Left colon (tissue), 2 donors: ENCODE measurements around the gene C4A. TPM values are rescaled to one million over a fixed set of nuclear protein-coding genes. Genes with fewer than 3 reads are reported as not detected.
A peak's percentile ranks its signal among the peaks of the same experiment; 100 is the strongest.
"Not testable (repeated sequence)": the region's sequence is repeated elsewhere in the genome, so short reads cannot be mapped to it uniquely, and the experiment has no call there.

Source experiments
- ATAC-seq: fragments of 200-7000 bp; cut with Tn5 transposase; one replicate; pipeline ENCODE4 v1.9.1; 2020; ENCODE audit warnings: mild to moderate bottlenecking, moderate library complexity
- DNase-seq, 2 donors: peaks; one replicate each; pipeline ENCODE4 v3.0.0-alpha.2; 2020
- intact Hi-C, 2 donors: fragments of 100-400 bp; cut with DNase I in 1 of 2; cut with micrococcal nuclease in 1 of 2; formaldehyde crosslinking; loops; one replicate each; pipeline versions ENCODE4 v1.11.2 to v1.14.0; 2022; cut with DNase I, micrococcal nuclease
- microRNA-seq, 2 donors: library from miRNA; unstranded; fragments of <30 nt; microRNA quantifications; one replicate each; pipeline versions ENCODE4 v1.1.0 to v1.2.0, GENCODE V29; 2020
- total RNA-seq, 2 donors: library from RNA; stranded (reverse); fragmentation: NEBNext Ultra II Directional; extraction: Animal tissue kit (Norgen Biotek cat#: 25700); gene quantifications; one replicate each; pipeline ENCODE4 v1.2.1, GENCODE V29; 2021
- donor health status: DM: no; HTN: no; CAD: no.
- donor health status: DM: yes; HTN: yes; CAD: no.

Gene C4A
- total RNA-seq, 2 donors from 2014 or later: 4.1 to 40.0 TPM

GRCh38 chr6:32042276-32042675 lies 60.4 kb downstream of the C4A start:
- ATAC-seq, intact Hi-C loops, DNase-seq: not testable (repeated sequence)

GRCh38 chr6:32043589-32044380 lies 61.9 kb downstream of the C4A start:
- intact Hi-C loops, ATAC-seq, DNase-seq: not testable (repeated sequence)

- intact Hi-C loops, DNase-seq, ATAC-seq: not testable (repeated sequence)
Observed at GRCh38 chr6:32044916-32045315, 63.1 kb downstream of the C4A start.

GRCh38 chr6:32045811-32046449 lies 64.1 kb downstream of the C4A start:
- no peak for ATAC-seq
- DNase-seq: no peak
- intact Hi-C loops: no loop called here

- intact Hi-C loops: no loop called here
- DNase-seq: peak in 1 of 2 donors; percentile 23
- ATAC-seq: no peak
Observed at GRCh38 chr6:32046450-32047083, 64.7 kb downstream of the C4A start.

GRCh38 chr6:32047084-32047478 lies 65.2 kb downstream of the C4A start:
- intact Hi-C loops: no loop called here
- DNase-seq (no peak), ATAC-seq (no peak)

- ATAC-seq (no peak), DNase-seq (no peak)
- intact Hi-C loops: no loop called here
Observed at GRCh38 chr6:32047539-32047854, 65.6 kb downstream of the C4A start.

GRCh38 chr6:32047855-32048766 lies 66.3 kb downstream of the C4A start:
- intact Hi-C loops: no loop called here
- peak; percentile 58 to 79 for DNase-seq
- ATAC-seq: peak; percentile 92

GRCh38 chr6:32049149-32049548 lies 67.3 kb downstream of the C4A start:
- intact Hi-C loops, ATAC-seq, DNase-seq: not testable (repeated sequence)

GRCh38 chr6:32049736-32050135 lies 67.9 kb downstream of the C4A start:
- intact Hi-C loops, ATAC-seq, DNase-seq: not testable (repeated sequence)

GRCh38 chr6:32050562-32050961 lies 68.7 kb downstream of the C4A start:
- ATAC-seq (no peak), DNase-seq (no peak)
- intact Hi-C loops: no loop called here

Small RNA genes lying within 50 kb of the gene (microRNA-seq; reads per million reads assigned to microRNA genes)
- gene MIR1236: 0 to 1.4 reads per million in 2 donors

Other genes with a start within 250 kb of the C4A start
- gene CLIC1, start 245.5 kb upstream of the C4A start, total RNA-seq: 100 to 1,000 TPM; 502 to 513 TPM
- 10 to 100 TPM; 18.7 to 26.9 TPM for gene MSH5, start 242.1 kb upstream of the C4A start, total RNA-seq
- gene SAPCD1, start 219.4 kb upstream of the C4A start, total RNA-seq: 1 to 10 TPM; 3.2 to 3.9 TPM
- gene VWA7, start 204.7 kb upstream of the C4A start, total RNA-seq: 10 to 100 TPM; 11.4 to 11.8 TPM
- 10 to 100 TPM; 35.3 to 58.1 TPM for gene VARS1, start 186.3 kb upstream of the C4A start, total RNA-seq
- 10 to 100 TPM; 33.0 to 33.5 TPM for gene LSM2, start 175.1 kb upstream of the C4A start, total RNA-seq
- 1 to 10 TPM in 1 of 2 donors, under 1 TPM in 1; 0.89 to 1.1 TPM for gene HSPA1L, start 166.8 kb upstream of the C4A start, total RNA-seq
- gene HSPA1A, start 166.5 kb upstream of the C4A start, total RNA-seq: 100 to 1,000 TPM; 124 to 136 TPM
- 100 to 1,000 TPM; 252 to 296 TPM for gene HSPA1B, start 154.3 kb upstream of the C4A start, total RNA-seq
- 10 to 100 TPM; 33.1 to 63.5 TPM for gene NEU1, start 119.2 kb upstream of the C4A start, total RNA-seq
- gene SLC44A4, start 103.1 kb upstream of the C4A start, total RNA-seq: 100 to 1,000 TPM; 763 to 988 TPM
- gene EHMT2, start 84.4 kb upstream of the C4A start, total RNA-seq: 10 to 100 TPM; 28.0 to 30.5 TPM
- gene ZBTB12, start 80.0 kb upstream of the C4A start, total RNA-seq: 1 to 10 TPM; 2.7 to 2.9 TPM
- gene C2, start 54.3 kb upstream of the C4A start, total RNA-seq: 10 to 100 TPM in 1 of 2 donors, 1 to 10 TPM in 1; 6.1 to 18.2 TPM
- gene CFB, start 36.0 kb upstream of the C4A start, total RNA-seq: 10 to 100 TPM; 22.2 to 58.8 TPM
- gene NELFE, start 23.1 kb upstream of the C4A start, total RNA-seq: 10 to 100 TPM; 47.9 to 51.3 TPM
- gene SKIC2, start 22.9 kb upstream of the C4A start, total RNA-seq: 10 to 100 TPM; 55.4 to 70.8 TPM
- gene DXO, start 9.9 kb upstream of the C4A start, total RNA-seq: 10 to 100 TPM; 14.4 to 15.8 TPM
- 10 to 100 TPM in 1 of 2 donors, 1 to 10 TPM in 1; 3.8 to 31.2 TPM for gene C4B, start 32.7 kb downstream of the C4A start, total RNA-seq
- gene CYP21A2, start 56.4 kb downstream of the C4A start, total RNA-seq: under 1 TPM in 1 of 2 donors, not detected in 1; 0.15 TPM
- 10 to 100 TPM; 19.4 to 35.9 TPM for gene TNXB, start 127.3 kb downstream of the C4A start, total RNA-seq
- gene ATF6B, start 146.2 kb downstream of the C4A start, total RNA-seq: 100 to 1,000 TPM in 1 of 2 donors, 10 to 100 TPM in 1; 83.7 to 111 TPM
- gene FKBPL, start 148.2 kb downstream of the C4A start, total RNA-seq: 1 to 10 TPM; 4.6 to 4.9 TPM
- 1 to 10 TPM; 1.0 to 2.0 TPM for gene PRRT1, start 169.9 kb downstream of the C4A start, total RNA-seq
- 10 to 100 TPM; 18.8 to 19.9 TPM for gene PPT2, start 172.1 kb downstream of the C4A start, total RNA-seq
- 10 to 100 TPM; 13.7 to 19.9 TPM for gene EGFL8, start 182.5 kb downstream of the C4A start, total RNA-seq
- gene AGPAT1, start 194.0 kb downstream of the C4A start, total RNA-seq: 10 to 100 TPM; 44.4 to 55.0 TPM
- 100 to 1,000 TPM in 1 of 2 donors, 10 to 100 TPM in 1; 87.2 to 104 TPM for gene RNF5, start 196.3 kb downstream of the C4A start, total RNA-seq
- gene AGER, start 202.2 kb downstream of the C4A start, total RNA-seq: 1 to 10 TPM; 4.4 TPM
- 10 to 100 TPM; 41.5 to 49.6 TPM for gene PBX2, start 208.1 kb downstream of the C4A start, total RNA-seq
- 10 to 100 TPM in 1 of 2 donors, 1 to 10 TPM in 1; 5.6 to 11.1 TPM for gene GPSM3, start 210.6 kb downstream of the C4A start, total RNA-seq
- gene NOTCH4, start 242.0 kb downstream of the C4A start, total RNA-seq: 1 to 10 TPM; 4.1 to 4.3 TPM